PC-9 (cell line): ENCODE measurements around the gene GALNT2. TPM values are rescaled to one million over a fixed set of nuclear protein-coding genes. Genes with fewer than 3 reads are reported as not detected.

Experiments used
- BruUV-seq: library from RNA; stranded (reverse); fragments of 400-500 nt; replicated peaks from 2 replicates; lab custom pipeline; 2021; lab: Mats Ljungman, UMichigan
- CTCF ChIA-PET: fragments of 300-600 bp; sonication (Branson Sonifier 250); formaldehyde crosslinking; loops from one replicate; lab custom pipeline; 2022; ENCODE audit warnings: antibody characterized with exemption; lab: Charles Lee
- POLR2A ChIA-PET: fragments of 300-600 bp; sonication (Branson Sonifier 250); formaldehyde crosslinking; loops from one replicate; lab custom pipeline; 2022; ENCODE audit warnings: antibody characterized with exemption; ENCODE audit not compliant: unreplicated experiment; lab: Charles Lee
- DNase-seq, 2 experiments: peaks; one replicate each; pipeline versions ENCODE4 v3.0.0 to v3.0.0-alpha.2; 2015 to 2022; ENCODE audit warnings: mixed read lengths in 1 of 2
- H2AFZ ChIP-seq: fragments of 200-600 bp; sonication (generic); 2 replicates; pipeline ENCODE4 v1.8.1; 2017; ENCODE audit warnings: antibody characterized with exemption
- H3F3A ChIP-seq: fragments of 200-600 bp; sonication (generic); 2 replicates; pipeline ENCODE4 v1.8.1; 2017; ENCODE audit warnings: antibody characterized with exemption, mild to moderate bottlenecking, low read depth; ENCODE audit not compliant: insufficient read depth
- H3K27ac ChIP-seq: fragments of 200-600 bp; sonication (generic); 2 replicates; pipeline ENCODE4 v1.6.1; 2016; ENCODE audit warnings: mixed run types
- H3K27me3 ChIP-seq: fragments of 200-600 bp; sonication (generic); 2 replicates; pipeline ENCODE4 v1.6.1; 2016; ENCODE audit warnings: low read depth, mixed run types; ENCODE audit not compliant: insufficient read depth
- H3K36me3 ChIP-seq: fragments of 200-600 bp; sonication (generic); 2 replicates; pipeline ENCODE4 v1.6.1; 2016; ENCODE audit warnings: low read depth, mixed run types
- H3K4me1 ChIP-seq: fragments of 200-600 bp; sonication (generic); replicated peaks from 2 replicates; pipeline ENCODE4 v1.6.1; 2016; ENCODE audit warnings: mixed run types; ENCODE audit not compliant: insufficient read depth
- H3K4me2 ChIP-seq: fragments of 200-600 bp; sonication (generic); 2 replicates; pipeline ENCODE4 v1.6.1; 2017; ENCODE audit warnings: mixed run types
- H3K4me3 ChIP-seq: fragments of 200-600 bp; sonication (generic); 2 replicates; pipeline ENCODE4 v1.6.1; 2016; ENCODE audit warnings: mixed run types
- H3K79me2 ChIP-seq: fragments of 200-600 bp; sonication (generic); 2 replicates; pipeline ENCODE4 v1.6.1; 2017; ENCODE audit warnings: low read depth, mixed run types
- H3K9me2 ChIP-seq: fragments of 200-600 bp; sonication (generic); 2 replicates; pipeline ENCODE4 v1.8.1; 2017; ENCODE audit warnings: mild to moderate bottlenecking; ENCODE audit not compliant: insufficient read depth
- H3K9me3 ChIP-seq: fragments of 200-600 bp; sonication (generic); 2 replicates; pipeline ENCODE4 v1.8.1; 2016; ENCODE audit warnings: low read depth; ENCODE audit not compliant: insufficient read depth
- H4K20me1 ChIP-seq: fragments of 200-600 bp; sonication (generic); 2 replicates; pipeline ENCODE4 v1.8.1; 2017; ENCODE audit not compliant: insufficient read depth
- EZH2 ChIP-seq: fragments of 200-600 bp; sonication (generic); IDR thresholded peaks from 2 replicates; pipeline ENCODE4 v1.8.0; 2017; ENCODE audit warnings: antibody characterized with exemption, low read depth
- intact Hi-C: fragments of 100-400 bp; cut with micrococcal nuclease; formaldehyde crosslinking; loops from one replicate; pipeline ENCODE4 v1.10.0; 2022; ENCODE audit not compliant: unreplicated experiment
- total RNA-seq: library from RNA; stranded (reverse); gene quantifications from 2 replicates; pipeline ENCODE4 v1.2.3, GENCODE V29; 2021
- TF ChIP-seq, protein P1 (sequence below): fragments of 200-600 bp; sonication (generic); conservative IDR thresholded peaks from 2 replicates; pipeline ENCODE4 v1.6.1; 2017; ENCODE audit warnings: mixed run types, antibody characterized with exemption, mild to moderate bottlenecking, moderate library complexity

Gene GALNT2
- total RNA-seq, 1 experiment from 2014 or later = 121 TPM

DNA sequence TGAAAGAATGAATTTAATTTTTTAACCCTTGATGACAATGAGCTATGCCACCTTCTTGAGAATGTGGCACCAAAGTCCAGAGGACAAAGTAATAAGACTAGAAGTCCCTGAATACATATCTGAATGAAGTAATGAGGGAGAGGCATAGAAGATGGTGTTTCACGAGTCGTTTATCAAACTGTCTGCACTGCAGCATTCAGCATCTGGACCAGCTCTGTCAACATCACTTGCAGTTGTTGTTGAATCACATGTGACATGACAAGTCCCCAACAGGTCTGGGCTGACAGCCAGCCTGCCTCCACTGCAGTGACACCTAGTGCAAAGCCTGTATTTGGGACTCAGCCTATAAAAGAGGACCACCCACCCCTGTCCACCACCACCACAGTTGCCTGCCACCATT lies 17.3 kb upstream of the GALNT2 start:
- BruUV-seq = no TSS peak
- no peaks in the 10 kb centered on the region for H3K9me2 ChIP-seq
- H2AFZ ChIP-seq = no peak overlapping the region
- DNase-seq = no peak
- no peaks in the 10 kb centered on the region for H3K36me3 ChIP-seq
- H3K4me1 ChIP-seq = peaks cover 20% of the 10 kb centered on the region
- TF ChIP-seq, protein P1, sequence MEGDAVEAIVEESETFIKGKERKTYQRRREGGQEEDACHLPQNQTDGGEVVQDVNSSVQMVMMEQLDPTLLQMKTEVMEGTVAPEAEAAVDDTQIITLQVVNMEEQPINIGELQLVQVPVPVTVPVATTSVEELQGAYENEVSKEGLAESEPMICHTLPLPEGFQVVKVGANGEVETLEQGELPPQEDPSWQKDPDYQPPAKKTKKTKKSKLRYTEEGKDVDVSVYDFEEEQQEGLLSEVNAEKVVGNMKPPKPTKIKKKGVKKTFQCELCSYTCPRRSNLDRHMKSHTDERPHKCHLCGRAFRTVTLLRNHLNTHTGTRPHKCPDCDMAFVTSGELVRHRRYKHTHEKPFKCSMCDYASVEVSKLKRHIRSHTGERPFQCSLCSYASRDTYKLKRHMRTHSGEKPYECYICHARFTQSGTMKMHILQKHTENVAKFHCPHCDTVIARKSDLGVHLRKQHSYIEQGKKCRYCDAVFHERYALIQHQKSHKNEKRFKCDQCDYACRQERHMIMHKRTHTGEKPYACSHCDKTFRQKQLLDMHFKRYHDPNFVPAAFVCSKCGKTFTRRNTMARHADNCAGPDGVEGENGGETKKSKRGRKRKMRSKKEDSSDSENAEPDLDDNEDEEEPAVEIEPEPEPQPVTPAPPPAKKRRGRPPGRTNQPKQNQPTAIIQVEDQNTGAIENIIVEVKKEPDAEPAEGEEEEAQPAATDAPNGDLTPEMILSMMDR = no peak
- TF ChIP-seq EZH2 = no peak
- H3K4me3 ChIP-seq = no peak overlapping the region
- H3K4me2 ChIP-seq = no peak overlapping the region
- ChIA-PET POLR2A (no interaction called here), CTCF (no interaction called here)
- H3K27me3 ChIP-seq = no peaks in the 10 kb centered on the region
- H3K27ac ChIP-seq = no peak overlapping the region
- intact Hi-C loops = no loop called here
- H3K9me3 ChIP-seq = no peaks in the 10 kb centered on the region
- no peaks in the 10 kb centered on the region for H3K79me2 ChIP-seq
- no peaks in the 10 kb centered on the region for H4K20me1 ChIP-seq
- H3F3A ChIP-seq = no peaks in the 10 kb centered on the region

- Histone ChIP-seq H3K4me1 (peaks cover 20% of the 10 kb centered on the region), H3K4me3 (no peak overlapping the region), H3F3A (no peaks in the 10 kb centered on the region), H3K9me3 (no peaks in the 10 kb centered on the region), H3K36me3 (no peaks in the 10 kb centered on the region), H4K20me1 (no peaks in the 10 kb centered on the region), H3K27ac (no peak overlapping the region), H3K9me2 (no peaks in the 10 kb centered on the region), H3K79me2 (no peaks in the 10 kb centered on the region), H2AFZ (no peak overlapping the region), H3K27me3 (no peaks in the 10 kb centered on the region), H3K4me2 (no peak overlapping the region)
- ChIA-PET POLR2A (no interaction called here), CTCF (no interaction called here)
- intact Hi-C loops = no loop called here
- TF ChIP-seq EZH2 = no peak
- TF ChIP-seq, protein P1 = no peak
- BruUV-seq = no TSS peak
- DNase-seq = no peak
Measured at GRCh38 chr1:230050973-230051735, 15.9 kb upstream of the GALNT2 start.

- ChIA-PET POLR2A (no interaction called here), CTCF (no interaction called here)
- no peak overlapping the region for H3K4me3 ChIP-seq
- no peak for DNase-seq
- no peak overlapping the region for H3K4me2 ChIP-seq
- H3K9me2 ChIP-seq = no peaks in the 10 kb centered on the region
- H3K27me3 ChIP-seq = no peaks in the 10 kb centered on the region
- no peaks in the 10 kb centered on the region for H4K20me1 ChIP-seq
- BruUV-seq = no TSS peak
- H3F3A ChIP-seq = no peaks in the 10 kb centered on the region
- no peaks in the 10 kb centered on the region for H3K36me3 ChIP-seq
- TF ChIP-seq, protein P1 = no peak
- no peak for TF ChIP-seq EZH2
- no peak overlapping the region for H3K27ac ChIP-seq
- H2AFZ ChIP-seq = no peak overlapping the region
- H3K9me3 ChIP-seq = no peaks in the 10 kb centered on the region
- peaks cover 14% of the 10 kb centered on the region for H3K4me1 ChIP-seq
- intact Hi-C loops = no loop called here
- H3K79me2 ChIP-seq = no peaks in the 10 kb centered on the region
Measured at GRCh38 chr1:230052018-230052417, 15.0 kb upstream of the GALNT2 start.
